GM23338 (cell line): Measurements from ENCODE around the gene ADD1.

ENCODE experiments used
- CTCF ChIP-seq, 2 experiments: fragments of 200-600 bp in 1 of 2; sonication (generic) in 1 of 2; conservative IDR thresholded peaks; 2 replicates each; pipeline versions ENCODE4 v1.5.1 to v1.6.1; 2016 to 2017; ENCODE audit warnings: antibody characterized with exemption in 2 of 2, low read depth in 2 of 2, mild to moderate bottlenecking in 2 of 2, moderate library complexity in 1 of 2
- EZH2phosphoT487 ChIP-seq: fragments of 200-600 bp; sonication (generic); IDR thresholded peaks from one replicate; pipeline ENCODE4 v1.8.1; 2018; ENCODE audit warnings: antibody characterized with exemption; ENCODE audit not compliant: unreplicated experiment
- POLR2AphosphoS5 ChIP-seq: IDR thresholded peaks from 2 replicates; pipeline ENCODE4 v1.6.1; 2016; ENCODE audit warnings: antibody characterized with exemption, low read depth

DNA sequence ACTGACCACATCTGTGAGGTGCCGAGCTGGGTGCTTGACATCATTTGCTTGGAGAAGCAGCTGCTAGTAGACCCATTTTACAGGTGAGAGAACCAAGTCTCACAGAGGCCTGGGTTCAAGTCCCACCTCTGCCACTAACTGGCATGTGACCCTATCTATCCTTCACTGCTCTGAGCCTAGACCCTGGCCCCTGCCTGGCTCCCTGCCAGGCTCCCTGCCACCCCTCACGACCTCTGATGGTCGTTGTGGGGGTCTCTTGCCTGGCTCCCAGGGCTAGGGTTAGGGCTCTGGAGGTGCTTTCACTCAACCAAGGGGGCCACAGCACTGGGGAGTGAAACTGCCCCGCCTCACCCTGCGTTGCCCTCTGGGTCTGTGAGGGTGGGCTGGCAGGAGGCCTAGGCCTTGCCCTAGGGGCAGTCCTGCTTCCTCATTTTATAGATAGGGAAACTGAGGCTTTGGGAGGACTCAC is 7.2 kb upstream of the ADD1 start:
- TF ChIP-seq CTCF (conservative IDR thresholded peaks at IDR 0.05; ENCODE audit: low read depth in 2 of 2) (no peak), EZH2phosphoT487 (no peak), POLR2AphosphoS5 (no peak)
